HT1080 (cell line): Measurements from ENCODE around the gene PPCDC. TPM values are rescaled to one million over a fixed set of nuclear protein-coding genes. Genes with fewer than 3 reads are reported as not detected.
"Not testable (repeated sequence)": the region's sequence is repeated elsewhere in the genome, so short reads cannot be mapped to it uniquely, and the experiment has no call there.

ENCODE experiments used
- DNase-seq: peaks from one replicate; pipeline ENCODE4 v3.0.0-alpha.2; 2015; ENCODE audit warnings: low read depth
- total RNA-seq: library from RNA; depleted of rRNA; stranded (reverse); fragments of >200 nt; shearing (Covaris generic); gene quantifications from 2 replicates; pipeline ENCODE4 v1.2.3, GENCODE V29; 2014

The PPCDC gene
- total RNA-seq, 1 experiment from 2014 or later, result 15.8 TPM

- DNase-seq, result peak; percentile 45
These were observed 42.6 kb downstream of the PPCDC start for GRCh38 chr15:75065851-75066509.

GRCh38 chr15:75067123-75067830 lies 43.9 kb downstream of the PPCDC start:
- DNase-seq, result peak; percentile 92

- DNase-seq, result no peak
These were observed 45.4 kb downstream of the PPCDC start for GRCh38 chr15:75068748-75069147.

GRCh38 chr15:75069301-75069925 lies 46.0 kb downstream of the PPCDC start:
- DNase-seq, result no peak

GRCh38 chr15:75070674-75071073 lies 47.3 kb downstream of the PPCDC start:
- no peak for DNase-seq

- no peak for DNase-seq
These were observed 49.8 kb downstream of the PPCDC start for GRCh38 chr15:75073197-75073596.

GRCh38 chr15:75076277-75076676 lies 52.9 kb downstream of the PPCDC start:
- no peak for DNase-seq

GRCh38 chr15:75077551-75077961 lies 54.2 kb downstream of the PPCDC start:
- not testable (repeated sequence) for DNase-seq

GRCh38 chr15:75081150-75081549 lies 57.8 kb downstream of the PPCDC start:
- no peak for DNase-seq

GRCh38 chr15:75082689-75083088 lies 59.3 kb downstream of the PPCDC start:
- no peak for DNase-seq

- not testable (repeated sequence) for DNase-seq
These were observed 62.3 kb downstream of the PPCDC start for GRCh38 chr15:75085708-75086107.

- no peak for DNase-seq
These were observed 66.3 kb downstream of the PPCDC start for GRCh38 chr15:75089456-75090387.

GRCh38 chr15:75090388-75090734 lies 67.0 kb downstream of the PPCDC start:
- DNase-seq, result peak; percentile 74

GRCh38 chr15:75091814-75092213 lies 68.4 kb downstream of the PPCDC start:
- peak; percentile 21 for DNase-seq

- DNase-seq, result not testable (repeated sequence)
These were observed 71.6 kb downstream of the PPCDC start for GRCh38 chr15:75094961-75095478.

GRCh38 chr15:75095594-75095993 lies 72.2 kb downstream of the PPCDC start:
- no peak for DNase-seq

- no peak for DNase-seq
These were observed 74.5 kb downstream of the PPCDC start for GRCh38 chr15:75097939-75098338.

GRCh38 chr15:75098404-75098803 lies 75.0 kb downstream of the PPCDC start:
- no peak for DNase-seq
